Dendritic cell treated with granulocyte-macrophage colony-stimulating factor and Interleukin-4, amounts not matched to agents 40 ng/mL and 50 ng/mL, for 4 days (primary cell): ENCODE measurements around the gene MPP2.
"Not testable (repeated sequence)": the region's sequence is repeated elsewhere in the genome, so short reads cannot be mapped to it uniquely, and the experiment has no call there.

Source experiments
- H3K27ac Mint-ChIP-seq: one replicate; pipeline ENCODE4 v1.8.0; 2022; ENCODE audit warnings: mild to moderate bottlenecking, mixed read lengths
- H3K27me3 Mint-ChIP-seq: one replicate; pipeline ENCODE4 v1.8.0; 2022; ENCODE audit warnings: mild to moderate bottlenecking, mixed read lengths
- H3K36me3 Mint-ChIP-seq: one replicate; pipeline ENCODE4 v1.8.0; 2022; ENCODE audit warnings: low read depth, mixed read lengths
- H3K4me1 Mint-ChIP-seq: one replicate; pipeline ENCODE4 v1.8.0; 2022; ENCODE audit warnings: low read depth, mixed read lengths
- H3K4me3 Mint-ChIP-seq: one replicate; pipeline ENCODE4 v1.8.0; 2022; ENCODE audit warnings: mild to moderate bottlenecking, moderate library complexity, mixed read lengths
- H3K9me3 Mint-ChIP-seq: one replicate; pipeline ENCODE4 v1.8.0; 2022; ENCODE audit warnings: mixed read lengths
- intact Hi-C: fragments of 100-400 bp; cut with micrococcal nuclease; formaldehyde crosslinking; loops from one replicate; pipeline ENCODE4 v1.15.0; 2022

The MPP2 gene

DNA sequence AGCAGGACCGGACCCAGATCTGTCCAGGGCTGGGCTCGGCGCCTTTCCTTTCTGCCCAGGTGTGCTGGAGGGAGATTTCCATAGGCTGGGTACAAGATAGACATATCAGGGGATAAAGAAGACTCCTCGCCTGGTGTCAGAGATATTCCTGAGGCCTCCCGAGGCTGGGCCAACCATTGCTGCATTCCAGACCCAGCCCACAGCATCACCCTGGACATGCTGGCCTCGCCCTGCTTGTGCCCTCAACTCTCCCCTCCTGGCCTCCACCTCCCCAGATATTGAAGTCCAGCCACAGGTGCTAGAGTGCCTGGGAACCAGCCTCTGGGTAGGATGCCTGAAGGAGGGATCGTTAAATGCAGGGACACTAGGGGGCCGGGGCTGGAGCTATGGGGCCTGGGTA is 58.2 kb downstream of the MPP2 start:
- peaks cover 42% of the 10 kb centered on the region for H3K4me1 Mint-ChIP-seq
- intact Hi-C loops = loop anchor here (5.0 kb wide), 1 partner anchor 72 kb away; the partner anchor contains the start of gene DUSP3

DNA sequence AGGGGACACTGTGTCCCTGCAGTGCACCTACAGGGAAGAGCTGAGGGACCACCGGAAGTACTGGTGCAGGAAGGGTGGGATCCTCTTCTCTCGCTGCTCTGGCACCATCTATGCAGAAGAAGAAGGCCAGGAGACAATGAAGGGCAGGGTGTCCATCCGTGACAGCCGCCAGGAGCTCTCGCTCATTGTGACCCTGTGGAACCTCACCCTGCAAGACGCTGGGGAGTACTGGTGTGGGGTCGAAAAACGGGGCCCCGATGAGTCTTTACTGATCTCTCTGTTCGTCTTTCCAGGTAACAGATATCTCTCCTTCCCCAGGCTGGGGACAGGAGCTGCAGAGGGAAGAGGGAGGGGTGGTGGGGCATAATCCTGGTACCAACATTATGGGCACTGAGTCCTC is 58.7 kb downstream of the MPP2 start:
- no peak overlapping the region for H3K4me3 Mint-ChIP-seq
- H3K27me3 Mint-ChIP-seq = peaks cover 38% of the 10 kb centered on the region
- no peaks in the 10 kb centered on the region for H3K9me3 Mint-ChIP-seq
- peaks cover 42% of the 10 kb centered on the region for H3K4me1 Mint-ChIP-seq
- H3K36me3 Mint-ChIP-seq = no peaks in the 10 kb centered on the region
- no peak overlapping the region for H3K27ac Mint-ChIP-seq
- intact Hi-C loops = loop anchor here (5.0 kb wide), 1 partner anchor 71 kb away; the partner anchor contains the start of gene DUSP3

More for the DNA sequence above, 58.2 kb downstream of the MPP2 start:
- no peak overlapping the region for H3K4me3 Mint-ChIP-seq
- no peaks in the 10 kb centered on the region for H3K36me3 Mint-ChIP-seq
- H3K27me3 Mint-ChIP-seq = peaks cover 42% of the 10 kb centered on the region
- no peak overlapping the region for H3K27ac Mint-ChIP-seq
- H3K9me3 Mint-ChIP-seq = no peaks in the 10 kb centered on the region

DNA sequence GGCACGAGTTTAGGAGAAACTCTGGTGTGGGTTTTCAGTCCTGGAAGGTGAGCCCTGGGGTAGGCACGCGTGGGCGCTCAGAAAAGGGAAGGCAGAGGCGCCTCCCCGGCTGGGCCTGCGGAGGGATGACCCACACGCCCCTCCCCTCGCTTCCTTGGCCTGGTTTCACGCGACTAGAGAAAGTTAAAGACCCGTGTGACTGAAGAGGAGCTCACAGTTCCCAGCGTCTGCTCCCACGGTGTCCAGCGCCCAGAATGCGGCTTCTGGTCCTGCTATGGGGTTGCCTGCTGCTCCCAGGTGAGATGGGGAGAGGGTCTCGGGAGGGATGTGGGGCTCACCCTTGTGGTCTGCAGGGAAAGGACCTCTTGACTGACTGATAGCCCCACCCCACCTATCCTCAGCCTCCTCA is 60.4 kb downstream of the MPP2 start, which contains the start of gene CD300LG:
CD300LG (plus strand) TSS at position 214 of the 409 bp plus-strand sequence; CDS start at position 255, 41 bp downstream.
- Mint-ChIP-seq H3K4me1 (peaks cover 40% of the 10 kb centered on the region), H3K4me3 (no peak within 1 kb of the TSS), H3K27me3 (peaks cover 30% of the 10 kb centered on the region), H3K36me3 (no peaks in the 10 kb centered on the region), H3K9me3 (no peaks in the 10 kb centered on the region), H3K27ac (peak within 1 kb of the TSS; percentile 37)
- intact Hi-C loops = loop anchor here (1.0 to 5.0 kb wide), 2 partner anchors 70 to 153 kb away; partner anchors contain the start of gene DUSP3

DNA sequence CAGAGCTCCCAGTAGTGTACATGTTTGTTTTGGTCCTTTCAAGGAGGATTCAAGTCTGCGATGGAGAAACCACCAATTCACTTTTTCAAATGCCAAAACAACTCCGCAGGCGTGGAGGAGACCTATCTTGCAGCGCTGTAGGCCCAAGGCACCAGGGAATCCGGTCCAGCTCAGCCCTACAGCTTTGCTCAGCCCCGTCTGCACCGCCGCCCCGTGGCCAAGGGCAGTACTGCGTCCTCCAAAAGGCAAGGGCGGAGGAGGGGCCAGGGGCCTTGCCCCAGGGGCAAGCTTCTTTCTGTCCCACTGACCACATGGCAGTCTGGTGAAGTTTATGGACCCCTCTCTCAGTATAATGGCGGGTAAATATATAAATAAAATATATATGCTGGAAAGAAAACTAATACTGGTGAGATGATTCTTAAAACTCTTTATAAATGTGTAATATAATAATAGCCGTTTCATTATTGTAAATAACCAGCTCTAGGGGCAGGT is 61.1 kb downstream of the MPP2 start:
- peaks cover 29% of the 10 kb centered on the region for H3K27me3 Mint-ChIP-seq
- H3K27ac Mint-ChIP-seq = peak overlapping the region; percentile 37
- intact Hi-C loops = loop anchor here (1.0 to 5.0 kb wide), 2 partner anchors 69 to 152 kb away; partner anchors contain the start of gene DUSP3
- H3K4me1 Mint-ChIP-seq = peaks cover 33% of the 10 kb centered on the region
- H3K36me3 Mint-ChIP-seq = no peaks in the 10 kb centered on the region
- H3K9me3 Mint-ChIP-seq = no peaks in the 10 kb centered on the region
- H3K4me3 Mint-ChIP-seq = no peak overlapping the region

DNA sequence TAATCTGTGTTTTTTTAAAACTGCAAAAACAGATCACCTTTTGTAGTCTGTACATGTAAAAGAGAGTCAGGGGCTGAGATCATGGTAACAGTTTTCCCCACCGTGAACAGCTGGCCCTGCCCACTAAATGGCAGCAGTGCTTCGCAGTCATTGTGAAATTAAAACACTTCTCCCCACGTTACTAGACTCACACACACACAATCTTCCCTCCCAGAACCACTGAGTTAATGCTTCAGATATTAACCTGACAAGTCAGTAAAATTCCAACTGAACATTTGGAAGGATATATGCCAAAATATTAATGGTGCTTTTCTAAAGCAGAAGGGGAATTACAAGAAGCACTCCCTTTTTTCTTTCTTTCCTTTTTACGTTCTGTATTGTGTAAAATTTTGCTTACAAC is 61.6 kb downstream of the MPP2 start:
- Mint-ChIP-seq H3K27ac (peak overlapping the region; percentile 15), H3K27me3 (peaks cover 32% of the 10 kb centered on the region), H3K9me3 (no peaks in the 10 kb centered on the region), H3K4me3 (no peak overlapping the region), H3K36me3 (no peaks in the 10 kb centered on the region), H3K4me1 (peaks cover 31% of the 10 kb centered on the region)
- intact Hi-C loops = loop anchor here (1.0 to 5.0 kb wide), 2 partner anchors 68 to 151 kb away; partner anchors contain the start of gene DUSP3

DNA sequence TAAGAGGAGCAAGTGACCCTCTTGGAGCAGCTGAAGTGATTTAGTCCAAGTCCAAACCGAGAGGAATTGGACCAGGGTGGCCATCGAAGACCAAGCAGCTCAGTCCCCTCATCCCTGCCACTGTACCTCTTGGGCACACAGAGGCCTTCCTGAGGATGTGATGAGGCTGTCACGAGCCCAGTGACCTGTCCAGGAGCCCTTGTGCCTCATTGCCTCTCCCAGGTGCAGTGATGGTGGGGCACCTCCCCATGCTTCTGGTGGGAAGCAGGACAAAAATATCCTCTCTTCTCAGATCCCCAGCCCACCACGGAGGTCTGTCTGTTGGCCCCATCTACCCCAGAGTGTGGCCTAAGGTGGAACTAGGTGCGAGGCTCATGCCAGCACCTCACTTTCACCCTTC is 63.1 kb downstream of the MPP2 start:
- Mint-ChIP-seq H3K36me3 (no peaks in the 10 kb centered on the region), H3K4me3 (no peak overlapping the region), H3K27ac (no peak overlapping the region), H3K4me1 (peaks cover 41% of the 10 kb centered on the region), H3K27me3 (peaks cover 40% of the 10 kb centered on the region), H3K9me3 (no peaks in the 10 kb centered on the region)
- intact Hi-C loops = no loop called here

DNA sequence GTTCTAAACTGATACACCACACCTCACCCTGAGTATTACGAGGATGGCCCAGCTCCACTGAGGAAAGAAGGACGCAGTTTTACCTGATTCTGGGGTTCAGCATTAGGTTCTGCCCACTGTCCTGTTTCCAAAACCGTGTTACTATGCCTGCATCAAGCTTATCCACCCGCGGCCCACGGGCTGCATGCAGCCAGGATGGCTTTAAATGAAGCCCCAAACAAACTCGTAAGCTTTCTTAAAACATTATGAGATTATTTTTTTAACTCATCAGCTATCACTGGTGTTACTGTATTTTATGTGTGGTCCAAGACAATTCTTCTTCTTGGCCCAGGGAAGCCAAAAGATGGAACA is 64.4 kb downstream of the MPP2 start:
- peaks cover 33% of the 10 kb centered on the region for H3K4me1 Mint-ChIP-seq
- no peak overlapping the region for H3K4me3 Mint-ChIP-seq
- H3K27ac Mint-ChIP-seq = no peak overlapping the region
- no peaks in the 10 kb centered on the region for H3K36me3 Mint-ChIP-seq
- no peaks in the 10 kb centered on the region for H3K9me3 Mint-ChIP-seq
- H3K27me3 Mint-ChIP-seq = peaks cover 37% of the 10 kb centered on the region
- intact Hi-C loops = no loop called here

DNA sequence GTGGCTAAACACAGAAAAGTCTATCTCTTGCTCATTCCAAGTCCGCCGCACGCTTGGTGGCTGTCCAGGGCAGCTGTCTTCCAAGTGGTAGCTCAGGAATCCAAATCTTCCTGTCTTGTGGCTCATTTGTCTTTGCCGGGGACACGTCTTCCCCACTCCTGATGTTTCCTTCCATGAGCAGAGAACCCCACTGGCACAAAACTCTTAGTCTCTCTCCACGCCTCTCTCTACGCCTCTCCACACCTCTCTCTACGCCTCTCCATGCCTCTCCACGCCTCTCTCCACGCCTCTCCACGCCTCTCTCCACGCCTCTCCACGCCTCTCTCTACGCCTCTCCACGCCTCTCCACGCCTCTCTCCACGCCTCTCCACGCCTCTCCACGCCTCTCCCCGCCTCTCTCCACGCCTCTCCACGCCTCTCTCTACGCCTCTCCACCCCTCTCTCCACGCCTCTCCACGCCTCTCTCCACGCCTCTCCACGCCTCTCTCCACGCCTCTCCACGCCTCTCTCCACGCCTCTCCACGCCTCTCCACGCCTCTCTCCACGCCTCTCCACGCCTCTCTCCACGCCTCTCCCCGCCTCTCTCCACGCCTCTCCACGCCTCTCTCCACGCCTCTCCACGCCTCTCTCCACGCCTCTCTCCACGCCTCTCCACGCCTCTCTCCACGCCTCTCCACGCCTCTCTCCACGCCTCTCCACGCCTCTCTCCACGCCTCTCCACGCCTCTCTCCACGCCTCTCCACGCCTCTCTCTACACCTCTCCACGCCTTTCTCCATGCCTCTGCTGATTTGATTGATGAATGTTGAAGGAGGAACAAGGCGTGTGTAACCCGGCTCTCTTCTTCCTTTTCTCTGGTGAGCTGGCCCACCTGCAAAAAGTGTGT is 65.0 kb downstream of the MPP2 start:
- intact Hi-C loops, H3K36me3 Mint-ChIP-seq, H3K27ac Mint-ChIP-seq, H3K4me3 Mint-ChIP-seq, H3K9me3 Mint-ChIP-seq: not testable (repeated sequence)
- H3K4me1 Mint-ChIP-seq = peaks cover 28% of the 10 kb centered on the region
- peaks cover 33% of the 10 kb centered on the region for H3K27me3 Mint-ChIP-seq

DNA sequence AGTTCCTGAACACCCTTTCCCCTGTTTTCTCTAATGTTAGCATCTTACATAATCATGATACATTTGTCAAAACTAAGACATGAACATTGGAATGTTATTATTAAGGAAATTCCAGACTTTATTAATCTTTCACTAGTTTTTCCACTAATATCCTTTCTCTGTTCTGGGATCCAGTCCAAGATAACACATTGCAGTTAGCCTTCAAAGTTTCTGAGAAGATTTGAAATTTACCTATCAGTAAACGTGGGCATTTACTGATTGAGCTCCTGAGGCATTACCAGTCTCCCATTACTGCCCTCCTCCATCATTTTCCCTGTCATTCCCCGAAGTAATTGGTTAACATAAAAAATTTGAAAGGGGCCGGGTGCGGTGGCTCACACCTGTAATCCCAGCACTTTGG is 66.1 kb downstream of the MPP2 start:
- intact Hi-C loops = no loop called here

DNA sequence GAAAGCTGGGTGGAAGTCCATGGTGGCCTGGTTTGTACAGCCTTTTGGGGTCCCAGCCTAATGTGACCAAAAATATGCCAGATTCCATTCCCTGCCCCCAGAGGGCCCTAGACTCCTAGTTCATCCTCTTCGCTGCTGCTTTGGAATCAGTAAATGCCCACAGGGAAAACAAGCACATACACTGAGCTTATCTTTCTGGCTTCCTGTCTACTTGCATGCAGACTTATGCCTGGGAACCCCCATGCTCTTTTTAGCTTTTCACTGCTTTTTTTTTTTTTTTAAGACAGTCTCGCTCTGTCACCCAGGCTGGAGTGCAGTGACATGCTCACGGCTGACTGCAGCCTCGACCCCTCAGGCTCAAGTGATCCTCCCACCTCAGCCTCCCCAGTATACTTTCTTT is 66.5 kb downstream of the MPP2 start:
- H3K36me3 Mint-ChIP-seq = no peaks in the 10 kb centered on the region
- intact Hi-C loops = no loop called here
- H3K9me3 Mint-ChIP-seq = no peaks in the 10 kb centered on the region
- H3K4me1 Mint-ChIP-seq = peaks cover 13% of the 10 kb centered on the region
- no peak overlapping the region for H3K27ac Mint-ChIP-seq
- no peak overlapping the region for H3K4me3 Mint-ChIP-seq
- peaks cover 34% of the 10 kb centered on the region for H3K27me3 Mint-ChIP-seq

More for the DNA sequence above, 66.1 kb downstream of the MPP2 start:
- Mint-ChIP-seq H3K4me1 (peaks cover 17% of the 10 kb centered on the region), H3K4me3 (no peak overlapping the region), H3K27ac (no peak overlapping the region), H3K27me3 (peaks cover 33% of the 10 kb centered on the region), H3K9me3 (no peaks in the 10 kb centered on the region), H3K36me3 (no peaks in the 10 kb centered on the region)

DNA sequence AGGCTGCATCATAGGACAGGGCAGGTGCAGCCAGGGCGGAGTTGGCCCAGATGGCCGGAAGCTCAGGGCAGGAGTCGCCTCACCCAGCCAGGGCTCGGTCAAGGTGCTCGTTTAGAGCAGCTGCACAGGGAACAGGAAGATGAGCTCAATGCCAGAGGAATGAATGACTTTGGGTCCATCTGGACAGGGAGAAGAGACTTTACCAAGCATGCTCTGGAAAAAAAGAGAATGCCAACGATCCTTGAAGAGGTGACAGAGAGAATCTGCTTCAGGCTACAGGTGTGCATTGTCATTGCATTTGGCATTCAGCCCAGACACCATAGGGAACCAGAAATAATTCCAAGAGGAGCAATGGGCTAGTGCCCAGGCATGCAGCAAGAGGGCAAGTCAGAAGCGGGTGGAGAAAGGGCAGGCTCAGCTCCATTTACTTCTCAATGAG is 67.6 kb downstream of the MPP2 start:
- H3K27ac Mint-ChIP-seq = no peak overlapping the region
- no peaks in the 10 kb centered on the region for H3K36me3 Mint-ChIP-seq
- peaks cover 10% of the 10 kb centered on the region for H3K4me1 Mint-ChIP-seq
- H3K9me3 Mint-ChIP-seq = no peaks in the 10 kb centered on the region
- H3K4me3 Mint-ChIP-seq = no peak overlapping the region
- intact Hi-C loops = no loop called here
- H3K27me3 Mint-ChIP-seq = peaks cover 41% of the 10 kb centered on the region

DNA sequence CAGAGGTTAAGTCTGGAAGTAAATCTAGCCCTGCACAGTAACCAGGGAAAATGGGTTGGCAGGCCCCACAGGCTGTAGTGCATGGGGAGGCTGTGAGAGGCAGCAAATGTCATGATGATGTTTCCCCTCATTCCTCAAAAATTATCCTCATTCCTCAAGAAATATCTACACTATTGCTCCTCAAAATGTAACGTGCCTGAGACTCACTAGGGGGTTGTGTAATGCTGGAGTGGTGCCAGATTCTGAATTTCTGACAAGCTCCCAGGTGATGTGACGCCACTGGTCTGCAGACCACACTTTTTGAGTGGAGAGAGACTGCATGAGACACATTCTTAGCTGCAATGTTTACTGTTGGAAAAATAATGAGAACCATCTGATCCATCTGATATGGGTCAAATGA is 73.2 kb downstream of the MPP2 start:
- no peaks in the 10 kb centered on the region for H3K9me3 Mint-ChIP-seq
- no peak overlapping the region for H3K27ac Mint-ChIP-seq
- intact Hi-C loops = loop anchor here (5.0 kb wide), 1 partner anchor 57 kb away; the partner anchor contains the start of gene DUSP3
- H3K36me3 Mint-ChIP-seq = peaks cover 11% of the 10 kb centered on the region
- H3K4me3 Mint-ChIP-seq = no peak overlapping the region
- peaks cover 39% of the 10 kb centered on the region for H3K27me3 Mint-ChIP-seq
- peaks cover 29% of the 10 kb centered on the region for H3K4me1 Mint-ChIP-seq

DNA sequence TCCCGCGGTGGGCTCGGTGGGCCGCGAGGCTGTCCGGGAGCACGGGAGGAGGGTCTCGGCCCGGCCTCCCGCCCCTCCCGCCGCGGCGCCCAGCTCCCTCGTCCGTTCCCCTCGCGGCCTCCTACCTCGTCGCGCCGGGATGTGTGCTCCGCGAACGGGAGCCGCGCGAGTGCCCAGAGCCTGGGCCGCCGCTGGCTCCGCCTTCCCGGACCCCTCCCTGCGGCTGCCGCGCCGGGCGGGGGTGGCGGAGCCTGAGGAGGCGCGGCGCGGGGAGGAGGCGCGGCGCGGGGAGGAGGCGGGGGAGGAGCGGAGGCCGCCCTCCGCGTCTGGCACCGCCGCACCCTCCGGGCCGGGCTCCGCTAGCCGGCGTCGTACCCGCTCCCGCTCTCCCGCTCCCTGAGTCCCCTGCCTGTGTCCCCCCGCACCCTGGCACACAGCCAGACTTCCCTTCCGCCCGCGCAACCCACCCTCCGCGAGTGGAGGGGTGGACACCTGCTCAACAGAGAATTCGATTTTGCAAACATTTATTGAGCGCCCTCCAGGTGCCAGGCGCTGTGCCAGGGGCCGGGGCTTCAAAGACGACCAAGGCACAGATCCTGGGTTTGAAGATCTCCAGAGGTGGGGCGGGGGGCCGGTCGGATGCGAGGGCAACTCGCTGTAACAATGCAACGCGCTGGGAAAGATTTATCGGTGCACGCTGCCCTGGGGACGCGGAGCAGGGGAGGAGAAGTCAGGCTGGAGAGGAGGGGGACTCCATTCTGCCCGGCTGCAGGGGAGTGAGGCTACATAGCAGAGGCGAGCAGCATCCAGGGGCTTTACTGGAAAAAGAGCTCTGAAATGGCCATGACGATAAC is 74.1 kb downstream of the MPP2 start, which contains the start of gene MPP3:
MPP3 (minus strand) TSS at position 171 of the 854 bp plus-strand sequence. CDS start 1,240 bp downstream, outside the sequence.
- no peaks in the 10 kb centered on the region for H3K9me3 Mint-ChIP-seq
- intact Hi-C loops = loop anchor here (5.0 kb wide), 1 partner anchor 56 kb away; the partner anchor contains the start of gene DUSP3
- peaks cover 29% of the 10 kb centered on the region for H3K4me1 Mint-ChIP-seq
- peak within 1 kb of the TSS; percentile 37 for H3K27ac Mint-ChIP-seq
- peak within 1 kb of the TSS; percentile 74 for H3K4me3 Mint-ChIP-seq
- peaks cover 34% of the 10 kb centered on the region for H3K27me3 Mint-ChIP-seq
- peaks cover 14% of the 10 kb centered on the region for H3K36me3 Mint-ChIP-seq
